GM19467 (cell line): ENCODE measurements around the gene DOCK7.
"Not testable (repeated sequence)": the region's sequence is repeated elsewhere in the genome, so short reads cannot be mapped to it uniquely, and the experiment has no call there.

Experiments used
- ATAC-seq: cut with Tn5 transposase; IDR thresholded peaks from one replicate; pipeline ENCODE4 v1.9.1; 2021; ENCODE audit warnings: mild to moderate bottlenecking, moderate library complexity; ENCODE audit not compliant: unreplicated experiment

DOCK7 gene

GRCh38 chr1:62612770-62613169 is 75.4 kb downstream of the DOCK7 start:
- ATAC-seq: no peak

GRCh38 chr1:62610588-62610987 is 77.6 kb downstream of the DOCK7 start:
- not testable (repeated sequence) for ATAC-seq

- ATAC-seq: no peak
Measured at GRCh38 chr1:62608905-62609304, 79.3 kb downstream of the DOCK7 start.

GRCh38 chr1:62601457-62601856 is 86.7 kb downstream of the DOCK7 start:
- ATAC-seq: no peak

DNA sequence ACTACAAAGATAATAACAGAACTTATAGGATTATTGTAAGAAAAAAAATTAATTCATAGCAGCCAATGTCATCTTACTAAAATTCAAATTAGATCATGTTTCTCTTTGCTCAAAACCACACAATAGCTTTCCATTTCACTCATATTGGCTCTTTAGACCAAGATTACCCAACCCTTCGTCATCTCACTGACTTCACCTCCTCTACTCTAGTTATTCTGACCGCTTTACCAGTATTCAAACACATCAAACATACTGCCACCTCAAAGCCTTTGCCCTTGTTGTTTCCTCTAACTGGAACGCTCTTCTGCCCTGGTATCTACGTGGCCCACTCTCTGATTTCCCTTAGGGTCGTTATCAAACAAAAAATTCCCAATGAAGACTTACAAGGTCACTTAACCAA is 89.1 kb downstream of the DOCK7 start:
- no peak for ATAC-seq

DNA sequence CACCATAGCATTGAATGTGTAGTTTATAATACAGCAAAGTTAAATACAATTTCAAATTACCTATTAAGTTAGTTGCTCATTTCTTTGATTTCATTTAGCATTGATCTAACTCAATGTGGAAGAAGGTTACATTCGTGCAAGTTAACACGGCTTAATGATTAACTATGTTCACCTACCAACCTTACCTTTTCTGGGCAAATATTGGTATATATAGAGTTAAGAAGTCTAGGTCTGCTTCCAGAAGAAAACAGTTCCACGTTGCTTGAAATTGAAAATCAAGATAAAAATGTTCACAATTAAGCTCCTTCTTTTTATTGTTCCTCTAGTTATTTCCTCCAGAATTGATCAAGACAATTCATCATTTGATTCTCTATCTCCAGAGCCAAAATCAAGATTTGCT is 90.9 kb downstream of the DOCK7 start, which contains the start of gene ANGPTL3:
TSS of gene ANGPTL3 (plus strand) at position 240 of the 400 bp plus-strand sequence. CDS start at position 287, 47 bp downstream.
- no peak for ATAC-seq

GRCh38 chr1:62595647-62596046 is 92.5 kb downstream of the DOCK7 start:
- ATAC-seq: no peak

GRCh38 chr1:62593825-62594394 is 94.3 kb downstream of the DOCK7 start:
- ATAC-seq: no peak

GRCh38 chr1:62590970-62591368 is 97.2 kb downstream of the DOCK7 start:
- no peak for ATAC-seq

- ATAC-seq: no peak
Measured at GRCh38 chr1:62590255-62590969, 97.8 kb downstream of the DOCK7 start.

GRCh38 chr1:62589321-62589720 is 98.9 kb downstream of the DOCK7 start:
- no peak for ATAC-seq

DNA sequence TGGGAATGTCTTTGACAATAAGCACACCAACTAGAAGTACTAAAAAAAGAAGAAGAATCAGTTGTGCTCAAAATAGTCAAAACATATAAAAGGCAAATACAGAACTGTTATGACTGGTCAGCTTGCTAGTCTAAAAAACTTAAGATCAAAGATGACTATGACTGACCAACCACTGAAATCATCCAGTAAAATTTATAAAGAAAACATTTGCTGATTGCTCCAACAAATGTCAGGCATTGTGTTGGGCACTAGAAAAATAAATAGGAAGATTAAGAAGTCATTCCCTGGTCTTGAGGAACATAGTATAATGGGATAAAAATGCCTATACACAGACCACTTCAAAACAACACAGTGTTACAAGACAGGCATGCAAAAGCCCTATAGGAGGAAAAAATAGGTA is 100.2 kb downstream of the DOCK7 start:
- no peak for ATAC-seq

DNA sequence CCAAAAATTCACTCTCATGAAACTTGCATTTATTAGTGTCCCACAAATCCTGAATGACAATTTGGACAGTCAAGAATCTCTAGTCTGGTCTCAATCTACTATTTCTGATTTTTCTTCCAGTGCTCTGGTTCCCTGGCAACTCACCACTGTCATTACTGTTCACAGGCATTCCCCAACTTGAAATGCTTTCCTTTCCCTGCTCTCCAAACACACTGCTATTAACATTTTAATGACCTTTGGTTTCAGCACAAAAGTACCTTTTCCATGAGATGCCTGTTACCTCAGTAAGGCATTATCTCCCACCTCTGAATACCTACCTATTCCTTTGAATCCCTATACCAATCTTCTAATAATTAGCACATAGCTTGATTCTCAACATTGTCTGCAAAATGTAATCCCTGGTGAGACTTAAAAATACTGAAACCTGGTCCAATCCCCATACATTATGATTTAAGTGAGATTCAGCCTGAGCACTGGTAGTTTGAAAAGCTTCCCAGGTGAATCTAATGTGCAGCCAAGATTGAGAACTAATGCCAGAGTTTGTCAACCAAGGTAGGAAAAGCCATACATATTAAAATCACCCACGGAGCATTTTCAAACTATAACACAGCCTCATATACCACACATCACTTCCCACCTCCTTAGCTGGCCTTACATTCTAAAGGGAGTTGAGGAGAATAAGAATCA is 102.6 kb downstream of the DOCK7 start:
- ATAC-seq: no peak

- ATAC-seq: no peak
Measured at GRCh38 chr1:62573675-62574074, 114.5 kb downstream of the DOCK7 start.

DNA sequence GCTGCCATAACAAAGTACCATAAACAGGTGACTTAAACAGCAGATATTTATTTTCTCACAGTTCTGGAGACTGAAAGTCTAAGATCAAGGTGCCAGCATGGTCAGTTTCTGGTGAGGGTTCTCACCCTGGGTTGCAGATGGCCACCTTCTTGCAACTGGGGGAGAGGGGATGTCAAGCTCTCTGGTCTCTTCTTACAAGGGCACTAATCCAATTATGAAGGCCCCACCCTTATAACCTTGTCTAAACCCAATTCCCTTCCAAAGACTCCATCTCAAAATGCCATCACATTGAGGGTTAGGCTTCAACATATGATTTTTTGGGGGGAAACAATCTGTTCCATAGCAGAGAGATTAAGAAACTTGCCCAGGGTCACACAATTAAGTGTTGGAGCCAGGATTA is 115.7 kb downstream of the DOCK7 start:
- no peak for ATAC-seq

DNA sequence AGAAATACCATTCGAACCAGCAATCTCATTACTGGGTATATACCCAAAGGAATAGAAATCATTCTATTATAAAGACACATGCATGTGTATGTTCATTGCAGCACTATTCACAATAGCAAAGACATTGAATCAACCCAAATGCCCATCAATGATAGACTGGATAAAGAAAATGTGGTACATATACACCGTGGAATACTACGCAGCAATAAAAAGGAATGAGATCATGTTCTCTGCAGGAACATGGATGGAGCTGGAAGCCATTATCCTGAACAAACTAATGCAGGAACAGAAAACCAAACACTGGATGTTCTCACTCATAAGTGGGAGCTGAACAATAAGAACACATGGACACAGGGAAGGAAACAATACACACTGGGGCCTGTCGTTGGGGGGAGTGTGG is 116.7 kb downstream of the DOCK7 start:
- ATAC-seq: not testable (repeated sequence)

GRCh38 chr1:62567926-62568325 is 120.3 kb downstream of the DOCK7 start:
- not testable (repeated sequence) for ATAC-seq

DNA sequence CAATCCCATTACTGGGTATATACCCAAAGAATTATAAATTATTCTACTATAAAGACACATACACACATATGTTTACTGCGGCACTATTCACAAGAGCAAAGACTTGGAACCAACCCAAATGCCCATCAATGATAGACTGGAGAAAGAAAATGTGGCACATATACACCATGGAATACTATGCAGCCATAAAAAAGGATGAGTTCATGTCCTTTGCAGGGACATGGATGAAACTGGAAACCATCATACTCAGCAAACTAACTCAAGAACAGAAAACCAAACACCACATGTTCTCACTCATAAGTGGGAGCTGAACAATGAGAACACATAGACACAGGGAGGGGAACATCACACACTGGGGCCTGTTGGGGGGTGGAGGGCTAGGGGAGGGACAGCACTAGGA is 121.0 kb downstream of the DOCK7 start:
- not testable (repeated sequence) for ATAC-seq

DNA sequence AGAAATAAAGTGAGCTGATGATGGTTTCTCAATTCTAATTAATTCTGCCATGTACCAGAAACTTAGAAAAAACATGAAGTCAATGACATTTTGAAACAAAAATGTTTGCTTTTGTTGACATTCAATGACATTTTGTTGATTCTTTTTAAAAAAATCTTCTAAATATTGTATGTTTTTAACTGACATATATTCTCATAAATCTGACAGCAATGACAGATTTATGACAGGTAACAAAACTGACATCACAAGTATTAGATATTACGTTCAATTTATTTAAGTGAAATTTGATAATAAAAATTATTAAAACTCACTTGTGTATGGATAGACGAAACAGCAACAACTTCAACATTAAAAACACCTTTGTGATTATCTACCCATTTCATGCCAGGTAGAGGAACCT is 126.9 kb downstream of the DOCK7 start:
- ATAC-seq: no peak

DNA sequence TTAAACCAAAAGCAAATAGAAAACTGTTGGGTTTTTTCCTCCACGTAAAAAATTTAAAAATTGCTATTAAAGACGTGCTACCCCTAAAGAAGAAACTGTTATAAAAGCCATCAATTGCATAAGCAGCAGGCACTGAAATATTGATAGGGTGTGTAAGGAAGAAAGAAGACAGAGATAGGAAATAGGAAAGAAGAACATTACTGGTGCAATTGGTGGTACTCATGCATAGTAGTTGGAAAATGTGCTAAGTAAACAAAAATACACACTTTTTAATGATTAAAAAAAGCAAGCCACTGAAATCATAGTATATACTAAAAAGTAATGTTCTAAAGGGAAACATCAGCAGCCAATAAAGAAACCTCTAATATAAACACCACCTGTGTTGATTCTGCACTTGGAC is 143.6 kb downstream of the DOCK7 start:
- ATAC-seq: no peak

GRCh38 chr1:62541048-62541447 is 147.1 kb downstream of the DOCK7 start:
- no peak for ATAC-seq

DNA sequence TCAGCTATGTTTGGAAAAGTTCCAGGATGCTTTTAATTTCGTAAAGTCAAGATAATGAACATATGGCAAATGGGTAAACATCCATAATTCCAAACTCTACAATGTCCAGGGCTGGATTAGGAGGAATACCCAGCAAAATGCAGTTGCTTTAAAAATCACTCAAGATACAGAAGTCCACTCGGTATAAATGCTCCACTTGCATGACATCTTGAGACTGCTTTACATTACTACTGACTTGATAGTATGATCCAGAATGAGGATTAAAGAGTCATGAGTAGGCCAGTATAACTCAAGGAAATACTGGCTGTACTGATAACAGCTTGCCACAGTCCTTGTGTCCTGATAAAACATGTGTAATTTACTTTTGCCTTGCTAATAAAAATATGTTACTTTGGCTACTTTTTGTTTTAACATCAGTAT is 149.1 kb downstream of the DOCK7 start:
- no peak for ATAC-seq
